ENCODE data around the gene LRRC15. TPM values are rescaled to one million over a fixed set of nuclear protein-coding genes. Genes with fewer than 3 reads are reported as not detected.

The LRRC15 gene
- total RNA-seq, 2 experiments from 2014 or later, result not detected

GRCh38 chr3:194380326-194380725, 10.8 kb upstream of the LRRC15 start:
- H3K4me3 ChIP-seq (ENCODE audit: low read depth, low read length, poor library complexity, severe bottlenecking), result no peak overlapping the region
- CTCF ChIA-PET (ENCODE audit: unreplicated experiment), result no interaction called here
- no peak overlapping the region for H3K4me2 ChIP-seq (ENCODE audit: low read length)
- H3K79me2 ChIP-seq (ENCODE audit: insufficient read depth, low read depth, low read length), result no peaks in the 10 kb centered on the region
- H3K9me3 ChIP-seq (ENCODE audit: low read length), result no peaks in the 10 kb centered on the region
- no peaks in the 10 kb centered on the region for H3K4me1 ChIP-seq (ENCODE audit: insufficient read depth, low read length, poor library complexity, severe bottlenecking)
- H4K20me1 ChIP-seq (ENCODE audit: insufficient read depth, low read length), result no peaks in the 10 kb centered on the region
- DNase-seq (ENCODE audit: low spot score), result no peak
- TF ChIP-seq CTCF (conservative IDR thresholded peaks at IDR 0.05; ENCODE audit: low read length), result no peak
- TF ChIP-seq EZH2phosphoT487 (IDR thresholded peaks at IDR 0.05; ENCODE audit: borderline replicate concordance, low read depth, low read length), result no peak
- H3K9me2 ChIP-seq (ENCODE audit: insufficient read depth, low read length), result no peaks in the 10 kb centered on the region
- no peaks in the 10 kb centered on the region for H3K36me3 ChIP-seq (ENCODE audit: insufficient read depth, low read length)
- no peak overlapping the region for H3K27ac ChIP-seq (ENCODE audit: low read depth, low read length, poor library complexity, severe bottlenecking)
- intact Hi-C loops (cut with micrococcal nuclease; ENCODE audit: unreplicated experiment), result no loop called here
- BruUV-seq (replicated peaks), result no TSS peak
- no peak overlapping the region for H2AFZ ChIP-seq (ENCODE audit: low read length)
- POLR2A ChIA-PET, result no interaction called here

GRCh38 chr3:194379651-194380050, 10.1 kb upstream of the LRRC15 start:
- ChIA-PET POLR2A (no interaction called here), CTCF (ENCODE audit: unreplicated experiment) (no interaction called here)
- BruUV-seq (replicated peaks), result no TSS peak

GRCh38 chr3:194379231-194379630, 9.7 kb upstream of the LRRC15 start:
- no peak for TF ChIP-seq EZH2phosphoT487 (IDR thresholded peaks at IDR 0.05; ENCODE audit: borderline replicate concordance, low read depth, low read length)
- Histone ChIP-seq H4K20me1 (ENCODE audit: insufficient read depth, low read length) (no peaks in the 10 kb centered on the region), H3K27ac (ENCODE audit: low read depth, low read length, poor library complexity, severe bottlenecking) (no peak overlapping the region), H3K4me1 (ENCODE audit: insufficient read depth, low read length, poor library complexity, severe bottlenecking) (no peaks in the 10 kb centered on the region), H3K9me2 (ENCODE audit: insufficient read depth, low read length) (no peaks in the 10 kb centered on the region), H3K4me3 (ENCODE audit: low read depth, low read length, poor library complexity, severe bottlenecking) (no peak overlapping the region), H3K4me2 (ENCODE audit: low read length) (no peak overlapping the region), H3K9me3 (ENCODE audit: low read length) (no peaks in the 10 kb centered on the region), H3K36me3 (ENCODE audit: insufficient read depth, low read length) (no peaks in the 10 kb centered on the region), H2AFZ (ENCODE audit: low read length) (no peak overlapping the region), H3K79me2 (ENCODE audit: insufficient read depth, low read depth, low read length) (no peaks in the 10 kb centered on the region)
- no peak for DNase-seq (ENCODE audit: low spot score)
- CTCF ChIA-PET (ENCODE audit: unreplicated experiment), result no interaction called here
- no TSS peak for BruUV-seq (replicated peaks)
- POLR2A ChIA-PET, result no interaction called here
- intact Hi-C loops (cut with micrococcal nuclease; ENCODE audit: unreplicated experiment), result no loop called here

More at GRCh38 chr3:194379651-194380050, 10.1 kb upstream of the LRRC15 start:
- Histone ChIP-seq H3K27ac (ENCODE audit: low read depth, low read length, poor library complexity, severe bottlenecking) (no peak overlapping the region), H3K36me3 (ENCODE audit: insufficient read depth, low read length) (no peaks in the 10 kb centered on the region), H3K4me3 (ENCODE audit: low read depth, low read length, poor library complexity, severe bottlenecking) (no peak overlapping the region), H3K4me2 (ENCODE audit: low read length) (no peak overlapping the region), H3K9me3 (ENCODE audit: low read length) (no peaks in the 10 kb centered on the region), H3K79me2 (ENCODE audit: insufficient read depth, low read depth, low read length) (no peaks in the 10 kb centered on the region), H2AFZ (ENCODE audit: low read length) (no peak overlapping the region), H3K4me1 (ENCODE audit: insufficient read depth, low read length, poor library complexity, severe bottlenecking) (no peaks in the 10 kb centered on the region), H3K9me2 (ENCODE audit: insufficient read depth, low read length) (no peaks in the 10 kb centered on the region), H4K20me1 (ENCODE audit: insufficient read depth, low read length) (no peaks in the 10 kb centered on the region)
- DNase-seq (ENCODE audit: low spot score), result no peak
- TF ChIP-seq EZH2phosphoT487 (IDR thresholded peaks at IDR 0.05; ENCODE audit: borderline replicate concordance, low read depth, low read length) (no peak), CTCF (conservative IDR thresholded peaks at IDR 0.05; ENCODE audit: low read length) (no peak)
- intact Hi-C loops (cut with micrococcal nuclease; ENCODE audit: unreplicated experiment), result no loop called here
